IPS-18c (cell line): ENCODE results near the gene MRPL3.
A peak's percentile ranks its signal among the peaks of the same experiment; 100 is the strongest.
"Not testable (repeated sequence)": the region's sequence is repeated elsewhere in the genome, so short reads cannot be mapped to it uniquely, and the experiment has no call there.

ENCODE experiments used
- H3K4me3 ChIP-seq: 2 replicates; pipeline ENCODE4 v1.7.0; 2013; ENCODE audit warnings: low read depth, mild to moderate bottlenecking, low read length, moderate library complexity; ENCODE audit not compliant: insufficient read depth
- H3K9me3 ChIP-seq: one replicate; pipeline ENCODE4 v1.6.1; 2013; ENCODE audit warnings: mild to moderate bottlenecking, low read length, moderate library complexity; ENCODE audit not compliant: control insufficient read depth, insufficient read depth

Gene MRPL3

DNA sequence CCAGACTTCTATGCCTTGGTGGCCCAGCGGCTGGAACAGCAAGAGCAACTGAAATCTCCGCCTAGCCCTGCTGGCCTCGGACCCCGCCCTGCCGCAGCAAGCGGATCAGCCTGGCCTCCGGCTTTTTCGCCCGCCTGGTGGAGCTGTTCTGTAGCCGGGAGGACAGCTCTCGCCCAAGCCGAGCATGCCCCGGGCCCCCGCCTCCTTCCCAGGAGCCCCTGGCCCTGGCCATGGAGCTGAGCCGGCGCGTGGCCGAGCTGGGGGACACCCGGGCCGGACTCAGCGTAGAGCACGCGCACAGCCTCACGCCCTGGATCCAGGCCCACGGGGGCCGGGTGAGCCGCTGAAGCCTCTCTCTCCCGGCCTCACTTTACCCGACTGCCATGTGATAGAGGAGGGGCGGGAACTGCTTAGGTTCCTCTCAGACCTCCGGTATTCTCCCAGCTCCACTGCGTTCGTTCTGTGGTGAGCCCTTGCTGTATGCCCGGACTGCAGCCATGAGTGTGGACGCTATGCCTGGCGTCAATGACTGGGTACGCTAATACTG lies 24.1 kb upstream of the MRPL3 start:
- no peaks in the 10 kb centered on the region for H3K9me3 ChIP-seq
- no peak overlapping the region for H3K4me3 ChIP-seq

DNA sequence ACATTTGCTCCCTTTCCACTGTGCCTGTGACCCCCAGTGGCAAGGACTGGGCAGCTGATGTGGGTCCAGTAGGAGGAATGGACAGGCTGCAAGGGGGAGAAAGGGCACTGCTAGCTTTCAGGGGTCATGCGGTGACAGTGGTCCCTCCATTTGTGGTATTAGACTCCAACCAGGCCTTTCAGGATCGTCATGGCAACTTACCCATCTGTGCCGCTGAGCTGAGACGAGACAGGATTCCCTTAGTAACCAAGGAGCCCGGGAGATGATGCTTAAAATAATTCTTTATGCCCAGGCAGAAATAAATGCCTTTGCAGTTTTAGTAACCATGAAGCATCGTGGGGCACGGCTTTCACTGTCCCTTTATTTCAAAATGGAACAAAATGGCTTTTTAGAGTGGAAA lies 15.9 kb upstream of the MRPL3 start:
- no peak overlapping the region for H3K4me3 ChIP-seq
- H3K9me3 ChIP-seq: no peaks in the 10 kb centered on the region

DNA sequence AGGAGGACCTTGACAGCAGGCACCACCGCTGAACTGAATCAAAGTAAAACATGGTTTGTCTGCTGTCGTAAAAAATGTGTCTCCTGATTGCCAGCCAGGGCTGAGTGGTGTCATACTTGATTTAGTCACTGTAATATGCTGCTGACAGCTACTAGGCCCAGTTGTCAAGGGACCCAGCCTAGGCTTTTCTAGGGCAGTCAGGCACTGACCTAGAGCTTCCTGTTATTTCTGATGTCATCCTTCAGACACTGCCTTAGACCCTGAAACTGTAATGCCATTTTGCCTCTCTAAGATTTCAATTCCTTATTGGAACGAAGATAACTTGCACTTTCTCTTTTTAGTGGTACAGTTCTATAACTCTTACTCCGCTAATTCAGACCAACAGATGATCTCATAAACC lies 2.6 kb upstream of the MRPL3 start:
- H3K4me3 ChIP-seq: no peak overlapping the region
- H3K9me3 ChIP-seq: no peaks in the 10 kb centered on the region

DNA sequence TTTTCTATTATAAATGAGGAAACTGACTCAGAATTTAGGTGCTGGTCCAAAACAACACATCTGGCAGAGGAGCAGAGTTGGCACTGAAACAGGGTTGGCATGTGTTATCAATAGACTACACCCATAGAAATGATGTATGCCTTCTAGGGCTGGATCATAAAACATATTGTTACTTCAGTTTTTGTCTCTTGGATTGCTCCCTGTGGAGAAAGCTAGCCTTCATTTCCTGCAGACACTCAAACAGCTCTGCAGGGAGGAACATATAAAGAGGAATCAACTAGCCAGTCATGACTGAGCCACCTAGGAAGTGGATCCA lies 507 bp upstream of the MRPL3 start:
- H3K4me3 ChIP-seq: peak overlapping the region; percentile 15; the same call in 1 of the 2 replicates
- no peaks in the 10 kb centered on the region for H3K9me3 ChIP-seq

DNA sequence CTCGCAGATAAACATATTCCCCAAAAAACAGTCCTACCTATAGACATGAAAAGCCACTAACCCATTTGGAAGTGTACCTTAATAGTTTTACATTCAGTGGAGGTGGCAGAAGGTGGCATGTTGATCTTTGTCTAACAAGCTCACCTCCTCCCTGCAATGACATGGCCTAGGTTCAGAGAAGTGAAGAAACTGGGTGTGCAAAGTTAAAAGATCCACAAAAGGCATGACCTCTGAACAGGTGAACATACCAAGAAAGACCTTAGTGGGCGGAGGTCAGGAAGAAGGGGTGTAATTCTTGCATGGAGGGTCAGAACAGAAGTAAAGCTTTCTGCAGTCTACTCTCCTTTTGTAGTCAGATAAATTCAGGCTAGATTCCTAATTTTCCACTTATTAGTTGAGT lies 822 bp downstream of the MRPL3 start:
- peak overlapping the region; percentile 87 for H3K4me3 ChIP-seq
- no peaks in the 10 kb centered on the region for H3K9me3 ChIP-seq

DNA sequence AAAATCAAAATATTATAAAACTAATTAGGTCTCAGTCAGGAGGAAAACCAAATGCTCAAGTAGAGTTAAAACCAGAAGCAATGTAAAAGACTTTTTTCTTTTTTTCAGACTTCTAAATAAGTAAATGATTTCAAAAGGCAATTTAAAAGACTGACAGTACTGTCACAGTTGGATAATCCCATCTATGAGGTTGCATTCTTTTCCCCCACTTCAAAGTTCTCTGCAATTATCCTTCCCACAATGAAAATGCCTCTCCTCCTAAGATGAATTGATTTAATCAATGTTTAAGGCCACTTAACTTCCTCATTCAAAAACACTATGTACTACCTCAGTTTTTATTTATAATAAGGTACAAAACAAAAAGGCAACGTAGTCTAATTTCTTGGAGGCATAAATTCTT lies 8.1 kb downstream of the MRPL3 start:
- H3K9me3 ChIP-seq: no peaks in the 10 kb centered on the region
- H3K4me3 ChIP-seq: no peak overlapping the region

DNA sequence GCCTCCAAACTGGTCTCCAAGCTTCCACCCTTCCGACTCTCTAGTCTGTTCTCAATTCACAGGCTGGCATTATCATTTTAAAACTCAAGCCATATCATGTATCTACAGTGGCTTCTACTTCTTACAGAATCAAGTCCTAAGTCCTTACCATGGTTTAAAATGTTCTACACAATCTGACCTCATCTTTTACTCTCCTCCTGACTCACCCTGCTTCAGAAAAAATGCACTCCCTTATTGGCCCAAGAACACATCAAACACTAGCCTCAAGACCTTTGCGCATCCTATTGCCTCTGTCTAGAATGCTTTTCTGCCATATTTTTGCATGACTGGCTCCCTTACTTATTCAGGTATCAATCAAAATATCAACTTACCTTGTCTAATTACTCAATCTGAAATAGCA lies 11.0 kb downstream of the MRPL3 start:
- H3K9me3 ChIP-seq: no peaks in the 10 kb centered on the region
- H3K4me3 ChIP-seq: no peak overlapping the region

DNA sequence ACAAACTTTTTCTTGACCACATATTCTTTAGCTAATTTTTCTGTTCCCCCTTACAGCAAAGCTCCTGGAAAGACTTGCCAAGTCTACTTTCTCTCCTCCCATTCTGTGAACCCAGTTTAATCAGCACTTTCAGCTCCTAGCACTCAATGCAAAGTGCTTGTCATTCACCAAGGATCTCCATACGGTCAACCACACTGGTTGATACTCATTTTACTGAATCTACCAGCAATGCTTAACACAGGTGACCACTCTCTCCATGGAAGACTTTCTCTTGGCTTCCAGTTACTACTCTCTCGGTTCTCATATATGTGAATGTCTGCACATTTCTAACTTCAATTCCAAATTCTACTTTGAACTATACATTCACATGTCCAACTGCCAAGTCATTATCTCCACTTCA lies 11.7 kb downstream of the MRPL3 start:
- no peaks in the 10 kb centered on the region for H3K9me3 ChIP-seq
- H3K4me3 ChIP-seq: no peak overlapping the region

DNA sequence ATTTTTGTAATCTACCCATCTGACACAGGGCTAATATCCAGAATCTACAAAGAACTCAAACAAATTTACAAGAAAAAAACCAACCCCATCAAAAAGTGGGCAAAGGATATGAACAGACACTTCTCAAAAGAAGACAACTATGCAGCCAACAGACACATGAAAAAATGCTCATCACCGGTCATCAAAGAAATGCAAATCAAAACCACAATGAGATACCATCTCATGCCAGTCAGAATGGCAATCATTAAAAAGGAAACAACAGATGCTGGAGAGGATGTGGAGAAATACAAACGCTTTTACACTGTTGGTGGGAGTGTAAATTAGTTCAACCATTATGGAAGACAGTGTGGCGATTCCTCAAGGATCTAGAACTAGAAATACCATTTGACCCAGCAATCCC lies 16.2 kb downstream of the MRPL3 start:
- H3K4me3 ChIP-seq, H3K9me3 ChIP-seq: not testable (repeated sequence)

DNA sequence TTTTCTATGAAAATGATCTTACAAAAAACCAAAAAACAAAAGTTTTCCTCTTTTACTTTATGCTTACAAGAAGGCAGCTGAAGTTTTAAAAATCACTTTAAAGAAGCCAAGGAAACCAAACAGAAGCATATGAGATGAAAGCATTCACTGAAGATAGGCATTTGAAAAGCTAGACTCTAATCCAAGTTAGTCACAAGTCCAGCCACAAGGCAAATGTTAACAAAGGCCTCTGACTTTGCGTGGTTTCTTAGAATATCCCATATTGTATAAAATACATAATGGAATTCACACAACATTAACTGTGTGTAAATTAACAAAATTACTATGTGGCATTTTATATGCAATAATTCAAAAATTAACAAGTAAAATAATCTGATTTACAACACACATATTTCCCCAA lies 17.7 kb downstream of the MRPL3 start:
- H3K4me3 ChIP-seq: no peak overlapping the region
- H3K9me3 ChIP-seq: no peaks in the 10 kb centered on the region

DNA sequence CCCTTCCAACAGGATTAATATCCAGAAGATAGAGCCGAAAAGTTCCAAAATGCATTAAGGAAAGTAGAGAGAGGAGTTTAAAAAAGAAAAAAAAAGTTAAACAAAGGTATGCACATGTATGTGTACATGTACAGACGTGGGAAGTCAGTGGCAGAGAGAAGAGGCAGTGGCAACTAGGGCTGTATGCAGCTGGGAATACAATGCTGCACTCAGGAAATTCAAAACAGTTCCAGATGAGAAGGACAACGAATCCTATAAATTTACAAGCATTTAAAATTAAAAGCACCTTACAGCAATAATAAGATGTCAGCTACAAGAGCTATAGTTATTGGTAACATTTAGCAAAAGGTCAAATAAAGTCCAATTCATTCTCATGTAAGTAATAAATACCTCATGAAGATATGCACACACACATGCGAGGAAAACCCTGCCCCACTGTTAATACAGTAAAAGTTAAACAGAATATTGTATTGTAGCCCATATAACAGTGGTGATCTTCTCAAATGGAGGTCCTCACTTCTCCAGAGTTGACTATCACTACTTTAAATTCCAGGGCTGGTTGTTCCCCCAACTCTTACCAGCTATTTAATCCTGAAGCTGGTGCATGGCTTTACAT lies 18.2 kb downstream of the MRPL3 start:
- H3K9me3 ChIP-seq: no peaks in the 10 kb centered on the region
- H3K4me3 ChIP-seq: no peak overlapping the region

DNA sequence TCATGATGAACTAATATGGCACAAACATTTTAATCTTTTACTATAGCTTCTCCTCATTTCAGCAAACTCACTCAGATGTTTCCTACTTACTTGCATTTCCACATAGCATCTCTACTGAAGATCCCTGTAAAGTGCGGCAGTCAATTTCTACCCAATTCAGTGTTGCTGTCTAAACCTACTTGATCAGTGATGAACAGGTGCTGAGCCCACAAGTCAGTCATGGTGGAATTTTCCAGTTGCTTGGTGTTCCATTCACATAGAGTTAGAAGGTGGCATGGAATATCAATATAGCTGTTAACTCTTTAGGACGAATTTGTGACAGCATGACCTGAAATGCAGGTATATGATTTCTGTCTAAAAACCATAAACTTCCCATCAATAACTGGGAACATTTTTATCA lies 22.7 kb downstream of the MRPL3 start:
- Histone ChIP-seq H3K9me3 (no peaks in the 10 kb centered on the region), H3K4me3 (no peak overlapping the region)

DNA sequence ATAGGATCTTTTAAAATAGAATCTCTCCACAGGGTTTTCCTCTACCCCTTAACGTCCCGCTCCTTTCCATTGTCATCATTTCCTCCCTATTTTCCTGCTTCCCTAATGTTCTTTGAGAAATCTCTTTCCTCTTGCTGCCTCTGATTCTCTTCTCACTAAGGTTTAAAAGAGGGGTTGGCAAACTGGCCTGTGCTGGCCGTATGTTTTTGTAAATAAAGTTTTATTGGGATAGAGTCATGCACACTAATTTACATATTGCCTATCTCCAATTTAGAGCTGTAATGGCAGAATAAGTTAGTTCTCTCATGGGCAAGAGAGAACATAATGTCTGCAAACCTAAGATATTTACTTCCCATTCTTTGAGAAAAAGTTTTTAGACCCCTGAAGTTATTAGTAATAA lies 25.0 kb downstream of the MRPL3 start:
- Histone ChIP-seq H3K4me3 (no peak overlapping the region), H3K9me3 (no peaks in the 10 kb centered on the region)

DNA sequence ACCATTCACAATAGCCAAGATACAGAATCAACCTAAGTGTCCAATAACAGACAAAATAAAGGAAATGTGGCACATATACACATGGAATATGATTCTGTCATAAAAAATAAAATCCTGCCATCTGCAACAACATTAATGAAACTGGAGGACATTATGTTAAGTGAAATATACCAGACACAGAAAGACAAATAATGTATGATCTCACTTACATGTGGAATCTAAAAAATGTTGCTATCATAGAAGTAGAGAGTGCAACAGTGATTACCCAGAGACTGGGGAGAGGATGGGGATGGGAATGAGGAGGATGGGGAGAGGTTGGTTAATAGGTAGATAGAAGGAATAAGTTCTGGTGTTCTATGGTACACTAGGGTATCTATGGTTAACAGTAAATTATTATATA lies 28.7 kb downstream of the MRPL3 start:
- no peak overlapping the region for H3K4me3 ChIP-seq

DNA sequence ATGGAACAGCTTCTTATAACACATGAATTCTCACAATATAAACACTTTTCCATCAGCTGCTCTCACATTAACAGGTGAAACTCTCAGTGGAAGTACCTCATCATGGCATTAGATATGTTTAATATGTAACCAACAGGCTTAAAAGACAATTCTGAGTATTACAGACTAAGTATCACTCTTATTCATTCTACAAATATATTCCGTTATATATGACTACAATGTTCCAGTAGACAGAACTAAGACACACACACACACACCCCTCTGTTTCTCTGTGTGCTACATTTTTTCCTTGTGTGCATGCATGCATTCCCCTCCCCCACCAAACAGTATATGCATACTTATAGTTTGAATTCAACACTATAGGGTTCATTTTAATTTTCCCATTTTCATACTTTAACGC lies 32.4 kb downstream of the MRPL3 start:
- H3K9me3 ChIP-seq: no peaks in the 10 kb centered on the region
- no peak overlapping the region for H3K4me3 ChIP-seq

More for the DNA sequence above, 28.7 kb downstream of the MRPL3 start:
- H3K9me3 ChIP-seq: no peaks in the 10 kb centered on the region

DNA sequence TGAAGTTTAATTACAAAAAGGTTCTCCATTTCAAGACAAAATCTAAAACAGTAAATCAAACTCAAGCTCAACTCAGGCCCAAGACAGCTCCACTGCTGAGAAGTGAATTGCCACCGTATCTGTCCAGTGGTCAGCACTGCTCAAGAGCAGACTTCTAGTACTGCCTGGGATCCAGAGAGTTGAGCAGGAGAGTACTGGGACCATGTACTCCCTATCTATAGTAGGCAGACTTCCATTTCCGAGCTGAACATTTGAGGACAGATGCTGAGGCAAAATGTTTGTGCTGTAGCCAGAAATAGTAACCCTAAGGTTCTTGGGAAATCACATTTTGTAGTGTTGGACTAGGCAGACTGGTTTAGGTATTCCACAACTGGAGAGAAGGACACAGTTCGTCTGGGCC lies 44.1 kb downstream of the MRPL3 start:
- H3K4me3 ChIP-seq: no peak overlapping the region
- peaks cover 2% of the 10 kb centered on the region for H3K9me3 ChIP-seq

DNA sequence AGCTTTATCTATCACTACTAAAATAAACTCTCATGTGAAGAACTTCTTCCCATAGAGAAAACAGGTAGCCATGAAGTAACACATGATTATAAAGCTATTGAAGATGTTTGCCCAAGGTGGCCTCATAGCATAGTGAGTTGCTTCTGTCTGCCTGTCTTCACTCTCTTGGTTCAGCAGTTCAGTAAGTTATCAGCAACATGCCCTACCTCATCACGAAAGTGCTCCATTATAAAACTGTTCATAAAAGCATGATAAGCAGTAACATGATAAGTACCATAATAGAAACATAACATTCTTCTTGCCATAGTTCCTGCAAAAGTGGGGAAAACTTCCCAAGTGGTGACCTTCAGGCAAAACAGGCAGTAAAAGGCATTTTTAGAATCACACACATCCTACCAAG lies 45.6 kb downstream of the MRPL3 start:
- peaks cover 2% of the 10 kb centered on the region for H3K9me3 ChIP-seq
- no peak overlapping the region for H3K4me3 ChIP-seq

DNA sequence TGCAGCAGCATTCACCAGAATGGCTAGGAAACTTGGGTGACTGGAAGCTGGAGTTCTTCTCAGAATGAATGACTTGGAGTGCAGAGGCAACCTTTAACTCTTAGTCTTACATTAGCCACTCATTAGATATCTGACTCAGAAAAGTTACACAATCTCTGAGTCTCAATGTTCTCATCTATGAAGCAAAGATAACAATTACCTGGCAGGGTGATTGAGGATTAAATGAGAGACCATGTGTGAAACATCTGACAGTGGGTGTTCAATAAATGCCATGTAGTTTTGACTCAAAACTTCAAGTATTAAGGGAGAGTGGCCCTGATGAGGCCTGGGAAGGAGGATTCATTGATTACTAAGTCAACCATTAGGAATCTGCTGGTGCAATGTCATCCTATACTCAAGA lies 48.3 kb downstream of the MRPL3 start:
- Histone ChIP-seq H3K4me3 (no peak overlapping the region), H3K9me3 (peaks cover 2% of the 10 kb centered on the region)

DNA sequence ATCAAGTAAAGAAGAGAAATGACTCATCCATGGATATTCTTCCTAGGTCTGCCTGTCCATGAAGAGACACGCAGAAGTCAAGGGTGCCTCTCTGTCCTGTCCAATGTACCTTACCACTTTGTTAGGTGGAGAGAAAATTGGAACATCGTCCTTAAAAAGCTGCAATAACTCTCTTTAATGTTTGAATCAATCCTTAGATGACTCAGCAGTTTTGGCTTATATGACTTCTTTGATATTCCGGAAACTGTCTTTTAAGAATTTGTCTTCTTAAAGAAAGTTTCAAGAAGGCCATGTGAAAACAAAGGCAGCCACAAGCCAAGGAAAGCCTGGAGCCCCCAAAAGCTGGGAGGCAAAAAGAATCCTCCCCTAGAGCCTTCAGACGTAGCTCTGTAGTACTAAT lies 49.2 kb downstream of the MRPL3 start:
- Histone ChIP-seq H3K4me3 (no peak overlapping the region), H3K9me3 (peaks cover 2% of the 10 kb centered on the region)
